ENCODE data around the gene XCR1. TPM values are rescaled to one million over a fixed set of nuclear protein-coding genes. Genes with fewer than 3 reads are reported as not detected.
A peak's percentile ranks its signal among the peaks of the same experiment; 100 is the strongest.

The XCR1 gene
- total and polyA plus RNA-seq, 9 of the 15 experiments (the other 6 are each of a cell fraction or from before 2014, with no cell fraction given), result not detected

GRCh38 chr3:46020766-46021510 is 6.3 kb downstream of the XCR1 start:
- H3K4me1 ChIP-seq (replicated peaks in 1 of 2; ENCODE audit: control insufficient read depth in 2 of 2, insufficient read depth in 2 of 2, low read length in 2 of 2), result peaks cover 2 to 12% of the 10 kb centered on the region in 2 experiments; a peak in 3 of 5 replicates
- H3K9ac ChIP-seq (ENCODE audit: insufficient read depth in 1 of 2, low read depth in 2 of 2, low read length in 2 of 2), result no peak overlapping the region
- ATAC-seq (no peak), DNase-seq (ENCODE audit: extremely low read depth in 1 of 4, low spot score in 3 of 4) (no peak), FAIRE-seq (no peak)
- no peak for TF ChIP-seq FOXA3 (CRISPR knock-in tag; conservative IDR thresholded peaks at IDR 0.05 in 1 of 2, IDR thresholded peaks at IDR 0.05 in 1 of 2)
- TF ChIP-seq ZNF184 (CRISPR knock-in tag; IDR thresholded peaks at IDR 0.05), result 0 out of 2 replicates have a peak, but pooled peaks have one; percentile 20
- no peaks in the 10 kb centered on the region for H3K9me1 ChIP-seq (ENCODE audit: control insufficient read depth, insufficient read depth, low read length)
- H3K4me2 ChIP-seq (ENCODE audit: insufficient read depth, low read length), result no peak overlapping the region
- no TSS peak for BruUV-seq (replicated peaks)
- no peak overlapping the region for H3K4me3 ChIP-seq
- no peaks in the 10 kb centered on the region for H3K79me2 ChIP-seq (ENCODE audit: control insufficient read depth, insufficient read depth, low read length)
- H4K20me1 ChIP-seq (replicated peaks; ENCODE audit: control insufficient read depth, insufficient read depth, low read length), result no peaks in the 10 kb centered on the region
- intact Hi-C loops (cut with micrococcal nuclease) (no loop called here), in situ Hi-C loops (cut with MboI) (no loop called here)
- H3K27ac ChIP-seq (ENCODE audit: extremely low read depth, low read depth, low read length), result no peak overlapping the region
- ChIA-PET POLR2A (interaction anchor here (1.4 kb wide), 1 partner anchor 22 kb away, joined by 4 read pairs; no protein-coding TSS in a partner anchor), CTCF (ENCODE audit: low intra/inter-chr PET ratio) (no interaction called here)
- H3K36me3 ChIP-seq (ENCODE audit: control insufficient read depth, insufficient read depth, low read length), result no peaks in the 10 kb centered on the region
- H2AFZ ChIP-seq (ENCODE audit: low read depth, low read length), result no peak overlapping the region
- peaks cover 8 to 28% of the 10 kb centered on the region in 2 experiments; a peak in 4 of 5 replicates for H3K27me3 ChIP-seq (ENCODE audit: control insufficient read depth in 2 of 2, insufficient read depth in 2 of 2, low read length in 2 of 2)
- WGBS (ENCODE audit: insufficient coverage, low coverage, missing lambda C conversion rate), result 11% methylated on average over 37 of the region's 37 CpGs
- no peaks in the 10 kb centered on the region for H3K9me3 ChIP-seq (replicated peaks; ENCODE audit: control insufficient read depth, insufficient read depth, low read depth, low read length)

- Histone ChIP-seq H3K4me2 (ENCODE audit: insufficient read depth, low read length) (no peak overlapping the region), H3K27me3 (ENCODE audit: control insufficient read depth in 2 of 2, insufficient read depth in 2 of 2, low read length in 2 of 2) (peaks cover 8 to 33% of the 10 kb centered on the region in 2 experiments; a peak in 4 of 5 replicates), H3K4me1 (replicated peaks in 1 of 2; ENCODE audit: control insufficient read depth in 2 of 2, insufficient read depth in 2 of 2, low read length in 2 of 2) (peaks cover 2 to 12% of the 10 kb centered on the region in 2 experiments; a peak in 3 of 5 replicates), H3K36me3 (ENCODE audit: control insufficient read depth, insufficient read depth, low read length) (no peaks in the 10 kb centered on the region), H4K20me1 (replicated peaks; ENCODE audit: control insufficient read depth, insufficient read depth, low read length) (no peaks in the 10 kb centered on the region), H3K4me3 (no peak overlapping the region), H3K9me1 (ENCODE audit: control insufficient read depth, insufficient read depth, low read length) (no peaks in the 10 kb centered on the region), H3K9me3 (replicated peaks; ENCODE audit: control insufficient read depth, insufficient read depth, low read depth, low read length) (no peaks in the 10 kb centered on the region), H2AFZ (ENCODE audit: low read depth, low read length) (no peak overlapping the region), H3K79me2 (ENCODE audit: control insufficient read depth, insufficient read depth, low read length) (no peaks in the 10 kb centered on the region), H3K27ac (ENCODE audit: extremely low read depth, low read depth, low read length) (no peak overlapping the region), H3K9ac (ENCODE audit: insufficient read depth in 1 of 2, low read depth in 2 of 2, low read length in 2 of 2) (no peak overlapping the region)
- 0% methylated on average over 1 of the region's 1 CpG for WGBS (ENCODE audit: insufficient coverage, low coverage, missing lambda C conversion rate)
- ChIA-PET CTCF (ENCODE audit: low intra/inter-chr PET ratio) (no interaction called here), POLR2A (no interaction called here)
- FAIRE-seq, result no peak
- DNase-seq (ENCODE audit: extremely low read depth in 1 of 4, low spot score in 3 of 4), result no peak
- in situ Hi-C loops (cut with MboI) (no loop called here), intact Hi-C loops (cut with micrococcal nuclease) (no loop called here)
- no TSS peak for BruUV-seq (replicated peaks)
- no peak for ATAC-seq
- TF ChIP-seq SMAD4 (CRISPR knock-in tag; conservative IDR thresholded peaks at IDR 0.05) (no peak), MYNN (IDR thresholded peaks at IDR 0.05) (no peak), MYNN (CRISPR knock-in tag; IDR thresholded peaks at IDR 0.05) (no peak), ZNF263 (CRISPR knock-in tag; IDR thresholded peaks at IDR 0.05; ENCODE audit: borderline replicate concordance) (no peak), THRA (IDR thresholded peaks at IDR 0.05) (no peak), SNRNP70 (optimal IDR thresholded peaks at IDR 0.05; ENCODE audit: low read depth, low read length) (no peak), ZNF766 (CRISPR knock-in tag; conservative IDR thresholded peaks at IDR 0.05) (no peak), L3MBTL2 (IDR thresholded peaks at IDR 0.05) (no peak)
- TF ChIP-seq, protein P1, sequence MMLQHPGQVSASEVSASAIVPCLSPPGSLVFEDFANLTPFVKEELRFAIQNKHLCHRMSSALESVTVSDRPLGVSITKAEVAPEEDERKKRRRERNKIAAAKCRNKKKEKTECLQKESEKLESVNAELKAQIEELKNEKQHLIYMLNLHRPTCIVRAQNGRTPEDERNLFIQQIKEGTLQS (IDR thresholded peaks at IDR 0.05), result no peak
- TF ChIP-seq, protein P1 (CRISPR knock-in tag; conservative IDR thresholded peaks at IDR 0.05), result no peak
These were observed 7.6 kb downstream of the XCR1 start for GRCh38 chr3:46019707-46020106.

Measured in K562 (cell line).